ENCODE results near the gene RERE.

RERE gene

GRCh38 chr1:8691662-8692061 lies 125.8 kb downstream of the RERE start:
- no peak overlapping the region for H3K9ac ChIP-seq (ENCODE audit: low read length)
- H3K9me3 ChIP-seq (ENCODE audit: insufficient read depth, low read length), result no peaks in the 10 kb centered on the region
- no peak overlapping the region for H3K4me3 ChIP-seq (ENCODE audit: insufficient read depth, low read length, poor library complexity, severe bottlenecking)
- H3K27ac ChIP-seq (ENCODE audit: low read depth, low read length), result no peak overlapping the region
- TF ChIP-seq EZH2phosphoT487 (conservative IDR thresholded peaks at IDR 0.05; ENCODE audit: low read length), result no peak
- TF ChIP-seq CTCF (IDR thresholded peaks at IDR 0.05; ENCODE audit: insufficient read depth, low read length, poor library complexity, severe bottlenecking), result no peak
- H3F3A ChIP-seq (ENCODE audit: insufficient read depth), result no peaks in the 10 kb centered on the region
- no peaks in the 10 kb centered on the region for H3K36me3 ChIP-seq (ENCODE audit: low read length)
- no peaks in the 10 kb centered on the region for H3K27me3 ChIP-seq (ENCODE audit: low read length)
- no peaks in the 10 kb centered on the region for H3K9me2 ChIP-seq (replicated peaks; ENCODE audit: insufficient read depth, low read length)
- H3K4me2 ChIP-seq (ENCODE audit: low read depth, low read length, poor library complexity, severe bottlenecking), result no peak overlapping the region
- H4K20me1 ChIP-seq (ENCODE audit: low read depth, low read length), result no peaks in the 10 kb centered on the region
- no peak overlapping the region for H2AFZ ChIP-seq (ENCODE audit: low read depth, low read length, severe bottlenecking)
- H3K79me2 ChIP-seq (ENCODE audit: insufficient read depth, low read length), result no peaks in the 10 kb centered on the region

GRCh38 chr1:8690253-8690525 lies 127.3 kb downstream of the RERE start:
- Histone ChIP-seq H3K79me2 (ENCODE audit: insufficient read depth, low read length) (no peaks in the 10 kb centered on the region), H3K27ac (ENCODE audit: low read depth, low read length) (no peak overlapping the region), H3K36me3 (ENCODE audit: low read length) (no peaks in the 10 kb centered on the region), H3K4me3 (ENCODE audit: insufficient read depth, low read length, poor library complexity, severe bottlenecking) (no peak overlapping the region), H3K9me2 (replicated peaks; ENCODE audit: insufficient read depth, low read length) (no peaks in the 10 kb centered on the region), H3K27me3 (ENCODE audit: low read length) (no peaks in the 10 kb centered on the region), H3K9ac (ENCODE audit: low read length) (no peak overlapping the region), H3F3A (ENCODE audit: insufficient read depth) (no peaks in the 10 kb centered on the region), H3K4me2 (ENCODE audit: low read depth, low read length, poor library complexity, severe bottlenecking) (no peak overlapping the region), H4K20me1 (ENCODE audit: low read depth, low read length) (no peaks in the 10 kb centered on the region), H2AFZ (ENCODE audit: low read depth, low read length, severe bottlenecking) (no peak overlapping the region), H3K9me3 (ENCODE audit: insufficient read depth, low read length) (no peaks in the 10 kb centered on the region)
- TF ChIP-seq CTCF (IDR thresholded peaks at IDR 0.05; ENCODE audit: insufficient read depth, low read length, poor library complexity, severe bottlenecking), result no peak
- TF ChIP-seq EZH2phosphoT487 (conservative IDR thresholded peaks at IDR 0.05; ENCODE audit: low read length), result no peak

GRCh38 chr1:8689431-8690252 lies 127.8 kb downstream of the RERE start:
- Histone ChIP-seq H3K27ac (ENCODE audit: low read depth, low read length) (no peak overlapping the region), H3K4me2 (ENCODE audit: low read depth, low read length, poor library complexity, severe bottlenecking) (no peak overlapping the region)
- no peak for TF ChIP-seq CTCF (IDR thresholded peaks at IDR 0.05; ENCODE audit: insufficient read depth, low read length, poor library complexity, severe bottlenecking)
- TF ChIP-seq EZH2phosphoT487 (conservative IDR thresholded peaks at IDR 0.05; ENCODE audit: low read length), result no peak

More at GRCh38 chr1:8689431-8690252, 127.8 kb downstream of the RERE start:
- Histone ChIP-seq H3K36me3 (ENCODE audit: low read length) (no peaks in the 10 kb centered on the region), H3K9me2 (replicated peaks; ENCODE audit: insufficient read depth, low read length) (no peaks in the 10 kb centered on the region), H3K9me3 (ENCODE audit: insufficient read depth, low read length) (no peaks in the 10 kb centered on the region), H3K9ac (ENCODE audit: low read length) (no peak overlapping the region), H2AFZ (ENCODE audit: low read depth, low read length, severe bottlenecking) (no peak overlapping the region), H3K4me3 (ENCODE audit: insufficient read depth, low read length, poor library complexity, severe bottlenecking) (no peak overlapping the region), H3F3A (ENCODE audit: insufficient read depth) (no peaks in the 10 kb centered on the region), H3K27me3 (ENCODE audit: low read length) (no peaks in the 10 kb centered on the region), H4K20me1 (ENCODE audit: low read depth, low read length) (no peaks in the 10 kb centered on the region; the same call in 1 of the 2 replicates), H3K79me2 (ENCODE audit: insufficient read depth, low read length) (no peaks in the 10 kb centered on the region)

Measured in SU-DHL-6 (cell line).